Left kidney (tissue), 2 donors: Measurements from ENCODE around the gene TSHB. TPM values are rescaled to one million over a fixed set of nuclear protein-coding genes. Genes with fewer than 3 reads are reported as not detected.

Experiments used
- DNase-seq: peaks from one replicate; pipeline ENCODE4 v3.0.0-alpha.2; 2013
- polyA plus RNA-seq: library from polyadenylated mRNA; unstranded; fragments of 120-200 nt; gene quantifications from one replicate; pipeline ENCODE4 v1.2.1, GENCODE V29; 2013; ENCODE audit not compliant: insufficient read length

The TSHB gene
- polyA plus RNA-seq, 1 donor = 0.40 TPM

- DNase-seq = no peak
Observed at GRCh38 chr1:115060501-115060900, 30.9 kb downstream of the TSHB start.

GRCh38 chr1:115062542-115063004, 32.9 kb downstream of the TSHB start:
- no peak for DNase-seq

GRCh38 chr1:115063228-115063901, 33.7 kb downstream of the TSHB start:
- no peak for DNase-seq

- no peak for DNase-seq
Observed at GRCh38 chr1:115064461-115064860, 34.8 kb downstream of the TSHB start.

- no peak for DNase-seq
Observed at GRCh38 chr1:115065021-115065420, 35.4 kb downstream of the TSHB start.

GRCh38 chr1:115067161-115067859, 37.7 kb downstream of the TSHB start:
- DNase-seq = no peak

GRCh38 chr1:115068826-115069585, 39.4 kb downstream of the TSHB start:
- no peak for DNase-seq

- DNase-seq = no peak
Observed at GRCh38 chr1:115069659-115070308, 40.2 kb downstream of the TSHB start.

- DNase-seq = no peak
Observed at GRCh38 chr1:115071012-115071664, 41.5 kb downstream of the TSHB start.

- no peak for DNase-seq
Observed at GRCh38 chr1:115073298-115074087, 43.9 kb downstream of the TSHB start.

- DNase-seq = no peak
Observed at GRCh38 chr1:115074839-115075534, 45.4 kb downstream of the TSHB start.

GRCh38 chr1:115076384-115076915, 46.8 kb downstream of the TSHB start:
- no peak for DNase-seq

- DNase-seq = no peak
Observed at GRCh38 chr1:115077286-115077983, 47.8 kb downstream of the TSHB start.

- no peak for DNase-seq
Observed at GRCh38 chr1:115077984-115078330, 48.3 kb downstream of the TSHB start.

GRCh38 chr1:115078708-115079107, 49.1 kb downstream of the TSHB start:
- no peak for DNase-seq

- no peak for DNase-seq
Observed at GRCh38 chr1:115082949-115083348, 53.3 kb downstream of the TSHB start.
